OCI-LY3 (cell line): ENCODE results near the gene NCKAP5.

Experiments
- H2AFZ ChIP-seq: fragments of 200-600, 300-600 bp; shearing (Covaris generic); 2 replicates; pipeline ENCODE4 v1.6.0; 2014; ENCODE audit warnings: antibody characterized with exemption, low read depth, low read length
- H3K27ac ChIP-seq: fragments of 200-600, 300-600 bp; sonication (generic); 2 replicates; pipeline ENCODE4 v1.5.1; 2014; ENCODE audit warnings: mild to moderate bottlenecking, low read length, moderate library complexity, mixed read lengths
- H3K27me3 ChIP-seq: fragments of 200-600, 300-600 bp; sonication (generic); 2 replicates; pipeline ENCODE4 v1.6.1; 2014; ENCODE audit warnings: low read depth, low read length, mixed read lengths
- H3K36me3 ChIP-seq: fragments of 200-600, 300-600 bp; sonication (generic); replicated peaks from 2 replicates; pipeline ENCODE3; 2014; ENCODE audit warnings: low read depth, low read length, mixed read lengths
- H3K4me1 ChIP-seq: fragments of 300-600, 200-600 bp; sonication (generic); 2 replicates; pipeline ENCODE4 v1.6.1; 2014; ENCODE audit warnings: low read length, mixed read lengths
- H3K4me2 ChIP-seq: fragments of 200-600, 300-600 bp; sonication (generic); 2 replicates; pipeline ENCODE4 v1.6.1; 2014; ENCODE audit warnings: low read length, mixed read lengths
- H3K4me3 ChIP-seq: fragments of 300-600, 200-600 bp; sonication (generic); 2 replicates; pipeline ENCODE4 v1.5.1; 2014; ENCODE audit warnings: antibody characterized with exemption, mild to moderate bottlenecking, low read length, moderate library complexity
- H3K79me2 ChIP-seq: fragments of 300-600, 200-600 bp; shearing (Covaris generic); 2 replicates; pipeline ENCODE4 v1.6.1; 2014; ENCODE audit warnings: mild to moderate bottlenecking, low read length, mixed read lengths
- H3K9ac ChIP-seq: fragments of 300-600, 200-600 bp; shearing (Covaris generic); 2 replicates; pipeline ENCODE4 v1.6.0; 2014; ENCODE audit warnings: mild to moderate bottlenecking, low read length, moderate library complexity
- H3K9me3 ChIP-seq: fragments of 200-600, 300-600 bp; shearing (Covaris generic); 2 replicates; pipeline ENCODE4 v1.6.1; 2014; ENCODE audit warnings: low read length, mixed read lengths; ENCODE audit not compliant: insufficient read depth
- H4K20me1 ChIP-seq: fragments of 200-600, 300-600 bp; sonication (generic); 2 replicates; pipeline ENCODE4 v1.6.1; 2016; ENCODE audit warnings: low read length, mixed read lengths; ENCODE audit not compliant: insufficient read depth
- EZH2phosphoT487 ChIP-seq: fragments of 200-600 bp; shearing (Covaris generic); IDR thresholded peaks from 2 replicates; pipeline ENCODE4 v1.6.1; 2018; ENCODE audit warnings: antibody characterized with exemption, mixed run types, low read depth
- TF ChIP-seq, protein P1 (sequence below): fragments of 200-600, 300-600 bp; sonication (generic); IDR thresholded peaks from 2 replicates; pipeline ENCODE4 v1.5.1; 2014; ENCODE audit warnings: antibody characterized with exemption, low read length, low read depth

The NCKAP5 gene

DNA sequence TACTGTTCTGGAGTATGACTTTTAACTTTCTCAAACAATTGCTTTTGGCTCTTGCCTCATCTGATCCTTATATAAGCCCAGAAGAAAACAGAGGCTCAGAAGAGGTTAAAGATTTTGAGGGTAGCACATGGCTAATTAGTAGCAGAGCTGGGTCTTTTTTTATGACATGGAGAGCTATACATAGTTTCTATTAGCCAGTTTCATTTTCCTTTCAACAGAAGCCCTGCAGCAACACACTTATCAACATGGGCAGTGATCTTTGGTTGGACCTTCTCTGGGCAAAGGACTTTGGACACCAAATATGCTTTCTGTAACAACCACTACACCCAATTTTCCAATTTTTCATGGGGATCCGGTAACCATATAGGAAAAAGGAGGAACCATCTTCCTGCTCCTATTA lies 64.9 kb downstream of the NCKAP5 start:
- Histone ChIP-seq H3K9me3 (no peaks in the 10 kb centered on the region), H4K20me1 (no peaks in the 10 kb centered on the region), H3K79me2 (no peaks in the 10 kb centered on the region), H3K27me3 (peaks cover 4% of the 10 kb centered on the region), H3K4me1 (peaks cover 13% of the 10 kb centered on the region), H3K27ac (no peak overlapping the region), H3K36me3 (no peaks in the 10 kb centered on the region), H2AFZ (no peak overlapping the region), H3K4me3 (no peak overlapping the region), H3K4me2 (no peak overlapping the region), H3K9ac (no peak overlapping the region)
- no peak for TF ChIP-seq EZH2phosphoT487
- TF ChIP-seq, protein P1, sequence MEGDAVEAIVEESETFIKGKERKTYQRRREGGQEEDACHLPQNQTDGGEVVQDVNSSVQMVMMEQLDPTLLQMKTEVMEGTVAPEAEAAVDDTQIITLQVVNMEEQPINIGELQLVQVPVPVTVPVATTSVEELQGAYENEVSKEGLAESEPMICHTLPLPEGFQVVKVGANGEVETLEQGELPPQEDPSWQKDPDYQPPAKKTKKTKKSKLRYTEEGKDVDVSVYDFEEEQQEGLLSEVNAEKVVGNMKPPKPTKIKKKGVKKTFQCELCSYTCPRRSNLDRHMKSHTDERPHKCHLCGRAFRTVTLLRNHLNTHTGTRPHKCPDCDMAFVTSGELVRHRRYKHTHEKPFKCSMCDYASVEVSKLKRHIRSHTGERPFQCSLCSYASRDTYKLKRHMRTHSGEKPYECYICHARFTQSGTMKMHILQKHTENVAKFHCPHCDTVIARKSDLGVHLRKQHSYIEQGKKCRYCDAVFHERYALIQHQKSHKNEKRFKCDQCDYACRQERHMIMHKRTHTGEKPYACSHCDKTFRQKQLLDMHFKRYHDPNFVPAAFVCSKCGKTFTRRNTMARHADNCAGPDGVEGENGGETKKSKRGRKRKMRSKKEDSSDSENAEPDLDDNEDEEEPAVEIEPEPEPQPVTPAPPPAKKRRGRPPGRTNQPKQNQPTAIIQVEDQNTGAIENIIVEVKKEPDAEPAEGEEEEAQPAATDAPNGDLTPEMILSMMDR = no peak

DNA sequence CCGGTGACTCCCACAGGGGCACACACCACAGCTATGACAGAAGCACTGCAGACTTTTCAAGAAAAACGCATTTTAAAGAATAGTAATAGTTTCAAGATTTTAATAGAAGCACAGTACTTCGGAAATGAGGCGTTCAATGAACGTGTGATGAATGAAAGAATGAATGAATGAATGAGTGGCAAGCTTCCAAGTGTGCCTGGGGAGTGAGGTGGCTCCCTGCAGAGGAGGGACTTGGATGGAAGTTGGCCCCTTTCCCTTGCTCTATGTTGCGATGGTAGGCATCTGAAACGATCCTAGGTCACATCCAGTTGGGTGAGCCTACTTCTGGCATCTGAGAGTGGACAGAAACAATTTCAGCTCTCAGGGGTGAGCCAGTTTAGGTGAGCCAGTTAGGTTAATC lies 65.6 kb downstream of the NCKAP5 start:
- H3K27ac ChIP-seq = no peak overlapping the region
- H3K4me3 ChIP-seq = no peak overlapping the region
- peaks cover 13% of the 10 kb centered on the region for H3K4me1 ChIP-seq
- no peaks in the 10 kb centered on the region for H3K79me2 ChIP-seq
- no peaks in the 10 kb centered on the region for H3K36me3 ChIP-seq
- no peak overlapping the region for H2AFZ ChIP-seq
- H3K27me3 ChIP-seq = peaks cover 7% of the 10 kb centered on the region
- TF ChIP-seq EZH2phosphoT487 = no peak
- TF ChIP-seq, protein P1 = no peak
- no peaks in the 10 kb centered on the region for H4K20me1 ChIP-seq
- no peaks in the 10 kb centered on the region for H3K9me3 ChIP-seq
- H3K9ac ChIP-seq = no peak overlapping the region
- no peak overlapping the region for H3K4me2 ChIP-seq

DNA sequence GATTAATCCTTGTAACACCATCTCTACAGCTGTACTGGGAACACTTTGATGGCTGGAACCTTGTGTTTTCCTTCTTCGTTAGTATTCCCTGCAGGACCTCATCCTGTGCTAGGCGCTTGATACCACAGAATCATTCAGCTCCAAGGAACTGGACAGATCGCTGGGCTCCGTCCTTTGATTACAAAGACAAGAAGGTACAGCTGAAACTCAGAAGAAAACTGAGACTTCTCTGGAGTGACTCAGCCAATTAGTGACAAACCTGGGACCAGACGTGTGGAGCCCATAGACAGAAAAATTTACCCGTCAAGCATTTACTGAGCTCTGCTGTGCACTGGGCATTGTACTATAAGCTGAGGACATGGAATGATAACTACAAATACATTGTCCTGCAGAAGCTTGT lies 67.3 kb downstream of the NCKAP5 start:
- Histone ChIP-seq H3K79me2 (no peaks in the 10 kb centered on the region), H3K4me3 (no peak overlapping the region), H2AFZ (no peak overlapping the region), H3K36me3 (no peaks in the 10 kb centered on the region), H3K4me2 (no peak overlapping the region), H3K27me3 (peaks cover 10% of the 10 kb centered on the region), H3K4me1 (peaks cover 13% of the 10 kb centered on the region), H3K27ac (no peak overlapping the region), H3K9ac (no peak overlapping the region), H3K9me3 (no peaks in the 10 kb centered on the region), H4K20me1 (no peaks in the 10 kb centered on the region)
- TF ChIP-seq EZH2phosphoT487 = no peak
- TF ChIP-seq, protein P1 = no peak

DNA sequence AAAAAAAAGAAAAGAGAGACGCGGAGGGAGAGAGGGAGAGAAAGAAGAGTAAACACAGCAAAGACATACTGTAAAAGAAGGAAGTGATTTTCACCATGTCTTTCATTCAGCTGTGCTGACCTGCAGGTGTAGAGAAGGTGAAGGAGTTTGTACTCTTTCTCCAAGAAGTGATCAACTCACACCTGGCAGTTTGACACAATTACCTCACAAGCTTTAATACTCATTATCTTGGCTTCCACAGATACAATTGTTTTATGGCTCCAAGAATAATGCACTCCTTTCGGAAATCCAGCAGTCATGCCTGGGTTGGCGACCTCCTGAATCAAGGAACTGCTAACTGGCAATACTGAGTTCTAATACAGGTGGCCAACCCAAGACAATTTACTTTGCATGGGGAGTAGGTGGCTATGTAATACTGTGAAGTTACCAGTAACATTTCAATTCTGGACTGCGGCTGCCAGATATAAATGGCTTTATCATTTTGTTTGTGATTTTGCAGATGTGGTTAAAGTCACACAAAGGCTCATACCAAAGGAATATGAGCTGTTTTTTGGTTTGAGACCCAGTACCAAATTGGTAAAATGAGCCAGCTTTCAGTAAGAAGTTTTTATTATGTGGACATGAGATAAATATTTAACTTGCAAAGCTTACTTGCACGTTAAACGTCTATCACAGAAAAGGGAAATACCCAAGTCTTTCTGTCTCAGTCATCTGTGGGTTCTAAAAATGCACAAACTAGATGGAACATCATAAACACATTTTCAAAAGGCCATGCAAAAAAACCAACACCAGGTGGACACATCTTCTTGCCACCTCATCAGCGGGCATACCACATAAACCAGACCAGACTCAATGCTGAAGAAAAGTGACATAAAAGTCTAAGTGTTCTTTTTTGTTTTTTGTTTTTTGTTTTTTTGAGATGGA lies 69.3 kb downstream of the NCKAP5 start:
- Histone ChIP-seq H3K4me1 (peaks cover 13% of the 10 kb centered on the region), H3K36me3 (no peaks in the 10 kb centered on the region), H3K79me2 (no peaks in the 10 kb centered on the region), H2AFZ (peak overlapping the region; percentile 53; the same call in 1 of the 2 replicates), H3K9me3 (no peaks in the 10 kb centered on the region), H3K27me3 (peaks cover 10% of the 10 kb centered on the region), H3K4me3 (peak overlapping the region; percentile 49), H4K20me1 (no peaks in the 10 kb centered on the region), H3K9ac (no peak overlapping the region), H3K4me2 (peak overlapping the region; percentile 70), H3K27ac (no peak overlapping the region)
- TF ChIP-seq, protein P1 = no peak
- TF ChIP-seq EZH2phosphoT487 = no peak
